HG03175 (cell line): Measurements from ENCODE around the gene IFFO2.
"Not testable (repeated sequence)": the region's sequence is repeated elsewhere in the genome, so short reads cannot be mapped to it uniquely, and the experiment has no call there.

Source experiments
- ATAC-seq: cut with Tn5 transposase; IDR thresholded peaks from one replicate; pipeline ENCODE4 v1.9.1; 2021; ENCODE audit warnings: mild to moderate bottlenecking, moderate library complexity; ENCODE audit not compliant: unreplicated experiment

The IFFO2 gene

GRCh38 chr1:18901147-18901951 lies 55.1 kb downstream of the IFFO2 start:
- ATAC-seq = no peak

DNA sequence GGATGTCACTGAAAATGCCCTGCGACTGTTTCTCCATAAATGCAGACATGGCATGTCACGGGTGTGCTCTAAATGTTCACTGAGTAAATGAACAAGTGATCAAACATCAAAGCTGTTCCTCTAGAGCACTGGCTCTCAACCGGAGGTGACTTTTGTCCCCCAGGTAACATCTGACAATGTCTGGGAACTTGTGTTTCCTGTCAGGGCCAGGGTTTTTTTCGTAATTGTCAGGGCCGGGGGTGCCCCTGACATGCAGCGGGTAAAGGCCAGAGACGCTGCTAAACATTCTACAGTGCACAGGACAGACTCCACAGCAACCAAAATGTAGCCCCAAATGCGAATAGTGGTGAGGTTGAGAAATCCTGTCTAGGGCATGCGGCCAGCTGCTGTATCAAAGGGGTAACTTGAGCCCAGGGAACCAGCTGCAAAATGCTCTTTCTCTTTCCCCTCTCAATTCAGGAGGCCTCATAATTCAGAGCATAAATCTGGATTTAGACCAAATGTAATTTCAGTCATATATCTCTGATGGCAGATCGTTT lies 56.1 kb downstream of the IFFO2 start:
- ATAC-seq = no peak

- ATAC-seq = no peak
These were observed 57.0 kb downstream of the IFFO2 start for GRCh38 chr1:18899363-18900049.

DNA sequence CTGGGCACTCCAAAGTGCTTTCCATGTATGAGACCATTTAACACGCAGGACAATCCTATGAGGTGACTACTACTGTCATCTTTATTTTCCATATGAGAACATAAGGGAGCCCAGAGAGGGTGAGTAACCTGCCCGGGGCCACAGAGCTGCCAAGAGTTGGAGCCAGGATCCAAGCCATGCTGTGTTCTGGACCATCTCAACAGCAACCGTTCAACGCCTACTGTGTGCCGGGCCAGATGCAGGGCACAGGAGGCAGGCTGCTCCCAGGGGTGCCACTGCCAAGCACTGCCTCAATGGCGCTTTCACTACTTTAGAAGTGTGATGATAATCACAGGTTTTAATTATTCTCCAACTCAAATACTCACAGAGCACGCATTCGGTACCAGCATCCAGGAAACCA lies 57.9 kb downstream of the IFFO2 start:
- ATAC-seq = no peak

GRCh38 chr1:18895317-18895716 lies 61.2 kb downstream of the IFFO2 start:
- ATAC-seq = no peak

DNA sequence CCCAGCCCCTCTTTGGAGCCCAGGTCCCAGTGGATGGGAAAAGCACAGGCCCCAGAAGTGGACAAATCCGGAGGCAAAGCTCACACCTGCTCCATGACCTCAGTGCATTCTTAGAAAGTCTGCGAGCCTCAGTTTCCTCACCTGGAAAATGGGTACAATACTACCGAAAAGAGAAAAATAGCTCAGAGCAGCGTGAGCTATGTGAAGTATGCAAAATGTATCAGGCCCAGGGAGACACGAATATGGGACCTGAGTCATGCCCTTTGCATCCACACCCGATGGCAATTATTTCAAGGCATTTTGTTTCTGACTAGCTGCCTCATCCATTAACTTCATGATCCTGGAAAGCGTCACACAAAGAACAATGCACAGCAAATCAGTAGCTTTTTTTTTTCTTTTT lies 63.4 kb downstream of the IFFO2 start:
- no peak for ATAC-seq

GRCh38 chr1:18891858-18892257 lies 64.6 kb downstream of the IFFO2 start:
- ATAC-seq = not testable (repeated sequence)

DNA sequence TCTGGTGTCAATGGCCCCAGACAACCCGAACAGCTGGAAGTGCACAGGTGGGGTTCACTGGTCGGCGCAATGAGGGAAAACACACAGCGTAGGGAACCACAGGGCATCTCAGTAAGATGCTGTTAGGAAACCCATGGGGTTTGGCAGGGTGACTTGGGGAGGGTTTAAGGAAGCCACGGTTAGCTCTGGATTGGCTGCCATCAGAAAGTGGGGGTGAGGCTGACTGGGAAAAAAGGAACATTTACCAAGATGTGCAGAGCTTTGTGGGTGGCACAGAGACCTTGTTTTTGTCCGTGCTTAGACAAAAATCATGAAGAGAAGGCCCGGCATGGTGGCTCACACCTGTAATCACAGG lies 65.1 kb downstream of the IFFO2 start:
- ATAC-seq = no peak

DNA sequence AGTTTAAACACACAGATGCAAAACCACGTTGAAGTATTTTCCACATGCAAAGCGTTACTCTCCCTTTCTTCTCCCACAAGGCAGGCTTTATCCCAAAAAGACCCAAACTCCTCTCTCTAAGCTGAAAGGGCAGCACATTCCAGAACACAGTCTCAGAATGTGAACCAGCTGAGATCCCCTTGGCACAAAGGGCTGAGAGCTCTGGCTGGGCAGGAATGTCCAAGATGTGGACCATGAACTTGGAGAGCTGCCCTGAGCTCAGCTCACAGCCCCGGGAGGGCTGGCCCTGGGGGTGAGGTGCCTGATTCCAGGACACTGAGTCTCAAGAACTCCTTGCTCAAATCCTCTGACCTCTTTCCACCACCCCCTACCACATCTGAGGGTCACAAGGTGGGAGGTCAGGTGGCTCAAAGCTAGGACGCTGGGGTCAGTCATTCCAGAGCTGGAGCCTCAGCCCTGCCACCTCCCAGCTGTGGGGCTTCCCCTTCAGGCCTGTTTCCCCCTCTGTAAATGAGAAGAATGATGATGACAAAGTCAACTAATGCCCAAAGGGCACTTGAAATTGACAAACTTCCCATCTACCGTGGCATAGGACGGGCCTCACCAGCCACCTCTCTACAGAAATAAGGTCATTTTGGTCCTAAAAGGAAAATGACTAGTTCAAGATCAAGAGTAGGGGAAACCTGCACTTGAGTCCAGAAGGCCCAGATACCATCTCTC lies 65.6 kb downstream of the IFFO2 start:
- ATAC-seq = no peak

GRCh38 chr1:18886003-18886335 lies 70.5 kb downstream of the IFFO2 start:
- ATAC-seq = no peak

DNA sequence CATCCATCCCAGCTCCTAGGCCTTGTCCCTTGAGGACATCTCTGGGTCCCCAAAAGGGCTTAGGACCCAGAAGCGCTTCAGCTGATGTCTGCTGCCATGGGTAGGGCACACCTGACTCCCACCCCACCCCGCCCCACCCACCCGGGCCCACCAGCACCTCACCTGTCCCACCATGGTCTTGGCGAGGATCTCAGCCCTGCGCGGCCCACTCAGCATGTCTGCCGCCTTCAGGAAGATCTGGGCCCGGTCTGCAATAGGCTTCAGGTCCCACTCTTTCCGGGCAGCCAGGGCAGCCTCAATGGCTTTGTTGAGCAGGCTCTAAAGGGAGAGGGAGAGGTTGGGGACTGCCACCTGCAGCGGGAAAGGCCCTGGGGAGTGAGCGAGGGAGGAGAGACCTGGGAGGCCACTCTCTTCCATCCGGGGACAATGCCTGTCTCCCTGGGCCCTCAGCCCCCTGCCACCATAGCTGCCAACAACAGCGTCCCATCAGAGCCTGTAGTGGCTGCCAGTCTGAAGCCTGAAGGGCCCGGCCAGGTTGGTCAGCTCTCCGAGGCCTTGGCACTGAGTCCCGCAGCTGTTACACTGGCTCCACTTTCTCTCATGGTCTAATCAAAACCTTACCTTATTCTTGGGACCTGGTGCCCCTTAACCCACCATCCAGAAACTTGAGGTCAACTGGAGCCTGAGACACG lies 71.0 kb downstream of the IFFO2 start:
- ATAC-seq = no peak

GRCh38 chr1:18884727-18885126 lies 71.7 kb downstream of the IFFO2 start:
- ATAC-seq = no peak

DNA sequence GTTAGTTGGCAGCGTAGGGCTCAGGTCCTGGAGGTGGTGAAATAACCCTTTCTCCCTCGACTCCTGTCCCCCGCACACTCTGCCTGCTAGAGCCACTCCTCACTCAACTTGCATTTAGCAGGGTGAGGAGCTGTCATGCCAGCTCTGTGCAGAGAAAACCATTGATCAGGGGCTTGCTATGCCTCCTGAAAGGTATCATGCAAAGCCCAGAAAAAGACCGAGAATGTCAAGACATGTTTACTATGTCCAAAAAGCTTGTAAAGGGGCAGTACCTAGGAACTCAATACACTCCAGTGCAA lies 72.1 kb downstream of the IFFO2 start:
- no peak for ATAC-seq

GRCh38 chr1:18883636-18884418 lies 72.6 kb downstream of the IFFO2 start:
- no peak for ATAC-seq

DNA sequence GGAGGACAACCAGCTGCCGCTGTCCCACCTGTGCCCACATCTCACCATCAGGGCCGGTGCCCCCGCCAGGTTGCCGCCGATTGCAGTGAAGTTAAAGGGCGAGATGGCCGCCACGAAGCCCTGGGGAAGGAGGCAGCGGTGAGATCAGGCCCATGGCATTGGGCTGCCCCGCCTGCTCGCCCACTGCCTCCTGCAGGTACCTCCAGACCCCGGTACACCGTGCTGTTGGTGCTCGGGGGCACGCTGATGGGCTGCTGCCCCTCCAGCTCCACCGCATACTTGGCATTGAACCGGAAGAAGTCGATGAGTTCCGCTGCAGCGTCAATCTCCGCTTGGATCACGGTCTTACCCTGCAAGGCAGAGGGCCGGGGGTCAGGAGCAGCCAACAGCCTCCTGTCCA lies 73.4 kb downstream of the IFFO2 start:
- no peak for ATAC-seq

DNA sequence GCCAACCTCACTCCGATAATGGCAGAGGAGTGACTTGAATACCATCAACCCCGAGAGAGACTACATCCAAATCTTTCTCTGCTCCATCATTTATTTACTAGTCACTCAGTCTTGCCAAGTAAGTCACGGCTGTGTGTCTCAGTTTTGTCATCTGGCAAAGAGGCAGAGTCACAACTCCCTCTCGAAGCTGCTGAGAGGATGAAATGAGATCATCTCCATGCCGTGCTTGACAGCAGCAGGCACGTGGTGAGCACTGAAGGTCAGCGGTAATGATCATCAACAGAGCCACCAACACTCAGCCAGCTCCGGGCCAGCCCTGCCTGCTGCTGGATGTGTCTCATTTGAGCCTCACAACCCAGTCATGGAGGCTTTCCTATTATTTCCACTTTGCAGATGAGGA lies 74.0 kb downstream of the IFFO2 start:
- no peak for ATAC-seq

DNA sequence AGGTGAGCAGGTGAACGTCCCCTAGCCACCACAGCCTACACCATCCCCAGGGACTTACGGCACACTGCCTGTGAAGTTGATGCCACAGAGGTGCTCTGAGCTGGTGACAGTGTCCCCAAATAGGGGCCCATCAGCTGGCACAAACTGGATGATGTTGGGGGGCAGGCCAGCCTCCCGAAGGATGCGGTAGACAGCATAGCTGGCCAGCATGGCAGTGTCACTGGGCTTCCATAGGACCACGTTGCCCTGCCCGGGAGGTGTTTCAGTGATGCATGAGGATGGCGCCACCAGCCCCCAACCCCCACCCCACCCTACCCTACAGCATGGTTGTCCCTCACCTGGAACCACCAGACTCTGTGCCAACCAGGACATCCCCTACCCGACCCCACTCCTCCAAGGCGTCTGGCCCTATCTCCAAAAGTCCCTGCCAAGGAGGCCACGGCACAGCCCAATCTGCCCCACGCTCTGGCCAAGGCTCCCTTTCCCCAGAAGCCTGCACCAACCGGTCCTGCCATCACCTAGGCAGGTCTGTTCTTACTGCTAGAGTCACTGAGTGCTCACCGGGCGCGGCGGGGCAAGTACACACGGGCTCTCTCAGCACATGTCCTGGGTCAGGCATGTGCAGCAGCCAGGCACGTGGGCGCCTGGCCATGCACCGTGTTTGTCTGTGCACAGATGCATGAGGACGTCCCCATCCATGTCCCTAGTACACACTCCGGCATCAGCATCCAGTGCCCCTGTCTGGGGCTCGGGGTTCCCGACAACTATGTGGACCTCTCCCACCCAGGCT lies 74.6 kb downstream of the IFFO2 start:
- ATAC-seq = no peak

DNA sequence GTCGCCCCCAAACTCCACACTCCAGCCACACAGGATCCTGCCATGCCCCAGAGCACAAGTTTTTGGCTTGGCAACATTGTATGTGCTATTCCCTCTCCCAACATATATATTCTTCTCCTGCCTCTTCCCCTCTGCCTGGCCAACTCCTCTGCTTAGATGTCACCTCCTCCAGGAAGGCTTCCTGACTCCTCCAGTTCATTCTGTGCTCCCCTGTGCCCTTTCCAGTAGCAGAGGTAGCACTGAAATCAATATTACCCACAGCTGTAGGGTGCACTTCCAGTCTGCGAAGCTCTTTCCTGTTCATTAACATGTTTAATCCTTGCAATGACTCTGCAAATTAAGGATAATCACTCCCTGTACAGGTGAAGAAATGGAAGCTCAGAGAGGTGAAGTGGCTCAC lies 75.3 kb downstream of the IFFO2 start:
- ATAC-seq = no peak

DNA sequence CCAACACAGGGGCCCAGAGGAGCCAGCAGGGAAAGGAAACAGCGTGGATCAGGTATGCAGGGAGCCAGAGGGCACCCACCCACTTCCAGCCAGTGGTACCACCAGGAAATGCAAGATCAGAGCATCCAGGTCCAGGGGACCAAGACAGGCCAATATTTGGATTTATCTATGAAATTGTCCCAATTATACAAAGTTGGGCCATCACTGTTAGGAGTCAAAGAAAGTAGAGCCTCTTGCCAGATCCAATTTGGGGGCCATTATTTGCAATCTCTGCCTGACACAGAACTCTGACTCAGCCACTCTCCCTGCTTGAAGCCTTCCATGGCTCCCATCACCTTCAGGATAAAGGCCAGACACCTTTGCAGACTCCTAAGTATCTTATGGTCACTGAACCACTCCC lies 75.9 kb downstream of the IFFO2 start:
- no peak for ATAC-seq

DNA sequence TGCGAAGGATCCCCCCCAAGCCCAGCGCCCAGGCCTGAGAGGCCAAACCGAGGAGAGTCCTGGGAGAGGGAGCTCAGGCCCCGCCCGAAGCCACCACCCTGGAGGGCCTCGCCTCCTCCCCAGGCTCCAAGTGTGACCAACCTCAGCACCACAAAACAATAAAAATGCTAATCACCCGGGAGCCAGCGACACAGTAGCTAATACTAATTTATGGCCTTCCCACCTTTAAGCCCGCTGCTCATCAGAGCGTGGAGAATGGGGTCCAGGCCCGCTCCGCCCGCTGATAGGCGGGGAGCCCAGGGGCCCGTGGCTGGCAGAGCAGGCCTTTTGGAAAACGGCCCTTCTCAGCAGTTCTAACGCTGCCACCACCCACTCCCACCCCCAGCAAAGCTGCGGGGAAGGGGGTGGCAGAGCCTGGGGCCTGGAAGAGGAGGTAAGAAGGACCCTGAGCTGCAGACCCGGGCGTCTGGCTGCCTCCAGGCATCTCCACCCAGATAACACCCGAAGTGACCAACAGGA lies 76.6 kb downstream of the IFFO2 start:
- ATAC-seq = no peak
